Activated naive CD4-positive, alpha-beta T cell treated with anti-CD3 and anti-CD28 coated beads, Interleukin-2, amount 10 ng/mL, durations not matched to agents 7 days and 5 days (primary cell): ENCODE data around the gene PCSK4.
A peak's percentile ranks its signal among the peaks of the same experiment; 100 is the strongest.

ENCODE experiments used
- CTCF ChIA-PET: fragments of 350-600 bp; sonication (Branson Sonifier 250); formaldehyde crosslinking; loops from one replicate; lab custom pipeline; 2021; ENCODE audit warnings: antibody characterized with exemption; lab: Charles Lee
- DNase-seq: peaks from one replicate; pipeline ENCODE4 v3.0.0-alpha.2; 2020
- H3K27ac Mint-ChIP-seq: one replicate; pipeline ENCODE4 v1.8.0; 2021; ENCODE audit warnings: mild to moderate bottlenecking, moderate library complexity, mixed read lengths
- H3K27me3 Mint-ChIP-seq: one replicate; pipeline ENCODE4 v1.8.0; 2021; ENCODE audit warnings: mild to moderate bottlenecking, mixed read lengths
- H3K36me3 Mint-ChIP-seq: one replicate; pipeline ENCODE4 v1.8.0; 2021; ENCODE audit warnings: mixed read lengths
- H3K4me1 Mint-ChIP-seq: one replicate; pipeline ENCODE4 v1.8.0; 2021; ENCODE audit warnings: mixed read lengths
- H3K4me3 Mint-ChIP-seq: one replicate; pipeline ENCODE4 v1.8.0; 2021; ENCODE audit warnings: mild to moderate bottlenecking, moderate library complexity, mixed read lengths
- H3K9me3 Mint-ChIP-seq: one replicate; pipeline ENCODE4 v1.8.0; 2021; ENCODE audit warnings: mixed read lengths

The PCSK4 gene

DNA sequence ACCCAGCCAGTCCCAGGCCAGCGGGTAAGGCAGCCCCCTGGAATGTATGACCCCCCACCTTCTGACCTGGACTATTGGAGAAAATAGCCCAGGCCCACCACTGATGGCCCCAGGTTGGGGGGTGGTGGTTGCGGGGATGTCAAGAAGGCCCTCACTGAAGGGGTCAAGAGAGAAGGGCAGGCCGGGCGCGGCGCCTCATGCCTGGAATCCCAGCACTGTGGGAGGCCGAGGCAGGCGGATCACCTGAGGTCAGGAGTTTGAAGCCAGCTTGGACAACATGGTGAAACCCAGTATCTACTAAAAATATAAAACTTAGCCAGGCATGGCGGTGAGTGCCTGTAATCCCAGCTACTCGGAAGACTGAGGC is 24.1 kb upstream of the PCSK4 start:
- CTCF ChIA-PET, result interaction anchor here (0.6 to 0.7 kb wide), 2 partner anchors 9 to 48 kb away, joined by 3 read pairs; no protein-coding TSS in a partner anchor
- Mint-ChIP-seq H3K9me3 (no peaks in the 10 kb centered on the region), H3K27me3 (peaks cover 83% of the 10 kb centered on the region), H3K4me1 (peaks cover 8% of the 10 kb centered on the region), H3K27ac (no peak overlapping the region), H3K4me3 (no peak overlapping the region), H3K36me3 (no peaks in the 10 kb centered on the region)
- DNase-seq, result no peak

DNA sequence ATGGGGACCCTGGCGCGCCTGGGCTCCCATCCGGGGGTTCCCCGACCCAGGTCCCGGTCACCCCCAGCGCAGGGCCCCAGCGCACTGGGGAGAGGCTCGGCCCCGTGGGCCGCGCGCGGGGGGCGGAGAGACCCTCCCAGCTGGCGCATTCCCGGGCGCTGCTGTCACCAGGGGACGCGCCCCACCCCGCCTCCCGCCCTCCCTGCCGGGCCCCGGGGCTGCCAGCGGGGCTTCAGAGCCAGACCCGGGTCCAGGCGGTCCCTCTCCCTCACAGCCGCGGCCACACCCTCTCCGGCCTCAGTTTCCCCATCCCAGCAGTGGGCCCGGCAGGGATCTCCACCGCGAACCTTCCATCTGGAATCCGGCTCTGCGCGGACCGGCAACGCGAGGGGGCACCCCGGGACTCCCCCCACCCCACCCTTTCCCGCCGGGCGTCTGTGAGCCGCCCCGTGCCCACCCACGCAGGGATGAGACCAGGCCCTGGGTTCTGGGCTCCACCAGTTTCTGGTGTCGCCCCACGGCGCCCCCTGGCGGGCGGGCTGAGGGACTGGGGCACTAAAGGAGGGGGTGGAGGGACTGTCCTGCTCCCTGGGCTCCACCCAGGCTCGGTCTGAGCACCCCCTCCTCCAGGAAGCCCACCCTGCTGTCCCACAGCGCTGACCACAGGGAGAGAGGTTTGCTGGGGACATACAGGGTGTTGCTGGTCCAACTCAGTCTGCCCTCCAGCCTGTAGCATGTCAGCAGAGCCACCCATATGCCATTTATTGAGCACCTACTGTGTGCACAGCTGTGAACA is 23.5 kb upstream of the PCSK4 start:
- peaks cover 83% of the 10 kb centered on the region for H3K27me3 Mint-ChIP-seq
- no peaks in the 10 kb centered on the region for H3K9me3 Mint-ChIP-seq
- DNase-seq, result peak; percentile 77
- H3K4me1 Mint-ChIP-seq, result peaks cover 8% of the 10 kb centered on the region
- CTCF ChIA-PET, result interaction anchor here (0.6 kb wide), 1 partner anchor 10 kb away, joined by 3 read pairs; no protein-coding TSS in a partner anchor
- peak overlapping the region; percentile 26 for H3K4me3 Mint-ChIP-seq
- no peaks in the 10 kb centered on the region for H3K36me3 Mint-ChIP-seq
- no peak overlapping the region for H3K27ac Mint-ChIP-seq

DNA sequence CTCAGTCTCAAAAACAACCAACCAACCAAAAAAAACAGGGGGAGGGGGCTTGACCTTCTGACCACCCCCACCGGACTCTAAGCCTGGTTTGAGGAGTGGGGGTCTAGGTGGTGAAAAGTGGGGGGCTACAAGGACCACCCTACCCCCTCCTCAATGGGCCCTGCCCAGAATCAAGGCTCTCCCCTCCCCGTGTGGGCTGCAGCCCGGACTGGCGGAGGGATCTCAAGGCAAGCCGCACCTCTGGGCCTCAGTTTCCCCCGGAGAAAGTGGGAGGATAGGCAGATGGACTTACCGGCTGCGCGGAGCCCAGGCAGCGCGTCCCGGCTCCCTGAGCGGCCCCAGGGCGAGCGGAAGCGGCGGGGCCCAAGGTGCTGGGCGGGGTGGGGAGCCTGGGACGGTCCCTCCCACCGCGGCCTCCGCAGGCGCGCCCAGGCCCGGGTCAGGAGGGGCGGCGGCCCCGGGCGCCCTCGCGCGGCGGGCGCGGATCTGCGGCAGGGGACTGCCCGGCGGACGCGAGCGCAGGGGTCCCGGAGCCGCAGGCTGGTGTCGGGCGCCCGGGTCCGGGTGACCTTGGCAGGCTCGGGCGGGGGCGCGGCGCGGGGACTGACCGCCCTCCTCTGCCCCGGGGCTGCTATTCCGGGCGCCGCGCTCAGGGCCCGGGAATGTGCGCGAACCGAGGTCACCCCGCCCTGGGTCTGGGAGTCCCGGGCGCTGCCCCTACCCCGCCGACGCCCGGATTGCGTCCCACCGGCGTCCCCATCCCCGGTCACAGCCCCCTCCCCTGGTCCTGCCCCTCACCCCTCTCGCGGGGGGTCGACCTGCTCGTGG is 22.7 kb upstream of the PCSK4 start, which contains the start of gene ADAMTSL5:
ADAMTSL5 (minus strand) TSS at position 349 of the 828 bp plus-strand sequence. CDS start 2,076 bp downstream, outside the sequence.
- Mint-ChIP-seq H3K36me3 (peaks cover under 1% of the 10 kb centered on the region), H3K27me3 (peaks cover 81% of the 10 kb centered on the region), H3K9me3 (no peaks in the 10 kb centered on the region), H3K4me1 (peaks cover 9% of the 10 kb centered on the region), H3K27ac (peak within 1 kb of the TSS; percentile 42), H3K4me3 (peak within 1 kb of the TSS; percentile 69)
- peak; percentile 77 for DNase-seq
- CTCF ChIA-PET, result no interaction called here

DNA sequence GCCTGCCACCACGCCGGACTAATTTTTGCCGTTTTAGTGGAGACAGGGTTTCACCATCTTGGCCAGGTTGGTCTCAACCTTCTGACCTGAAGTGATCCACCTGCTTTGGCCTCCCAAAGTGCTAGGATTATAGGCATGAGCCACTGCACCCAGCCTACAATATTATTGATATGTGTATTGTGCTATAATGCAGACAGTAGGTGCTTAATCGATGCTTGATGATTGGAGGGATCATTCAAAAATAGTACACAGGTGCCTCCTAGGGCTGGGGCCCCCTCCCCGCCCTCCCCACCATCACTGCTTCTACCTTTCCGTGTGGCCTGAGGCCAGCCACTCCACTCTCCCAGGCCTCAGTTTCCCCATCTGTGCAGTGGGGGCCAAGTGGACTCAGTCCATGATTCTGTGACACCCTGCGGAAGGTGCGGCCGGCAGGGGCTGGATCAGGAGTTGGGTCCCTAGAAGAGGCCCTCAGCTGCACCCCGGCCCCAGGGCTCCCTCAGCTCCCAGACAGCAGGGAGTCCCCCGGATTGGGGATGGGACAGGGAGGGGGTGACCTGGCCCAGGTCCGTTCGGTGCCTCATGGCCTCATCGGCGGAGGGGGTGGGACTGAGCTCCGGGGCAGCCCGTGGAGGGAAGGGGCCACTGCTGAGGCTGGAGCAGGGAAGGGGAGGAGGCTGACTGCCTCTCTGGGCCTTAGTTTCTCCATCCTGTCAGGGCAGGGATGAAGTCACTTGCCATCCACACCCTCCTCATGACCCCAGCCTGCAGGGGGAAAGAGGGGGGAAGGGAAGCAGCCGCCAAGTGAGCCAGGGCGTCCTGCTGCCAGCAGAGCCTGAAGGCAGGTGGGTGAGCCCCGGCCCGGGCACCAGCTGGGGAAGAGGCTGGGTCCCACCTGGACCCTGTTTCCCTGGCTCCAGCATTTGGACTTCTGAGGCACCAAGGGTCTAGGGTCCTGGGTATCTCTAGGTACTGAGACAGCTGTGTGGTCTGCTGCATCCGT is 21.5 kb upstream of the PCSK4 start:
- CTCF ChIA-PET, result no interaction called here
- Mint-ChIP-seq H3K27me3 (peaks cover 79% of the 10 kb centered on the region), H3K4me3 (peak overlapping the region; percentile 69), H3K4me1 (peaks cover 15% of the 10 kb centered on the region), H3K27ac (no peak overlapping the region), H3K36me3 (peaks cover 4% of the 10 kb centered on the region), H3K9me3 (peaks cover 4% of the 10 kb centered on the region)
- no peak for DNase-seq

DNA sequence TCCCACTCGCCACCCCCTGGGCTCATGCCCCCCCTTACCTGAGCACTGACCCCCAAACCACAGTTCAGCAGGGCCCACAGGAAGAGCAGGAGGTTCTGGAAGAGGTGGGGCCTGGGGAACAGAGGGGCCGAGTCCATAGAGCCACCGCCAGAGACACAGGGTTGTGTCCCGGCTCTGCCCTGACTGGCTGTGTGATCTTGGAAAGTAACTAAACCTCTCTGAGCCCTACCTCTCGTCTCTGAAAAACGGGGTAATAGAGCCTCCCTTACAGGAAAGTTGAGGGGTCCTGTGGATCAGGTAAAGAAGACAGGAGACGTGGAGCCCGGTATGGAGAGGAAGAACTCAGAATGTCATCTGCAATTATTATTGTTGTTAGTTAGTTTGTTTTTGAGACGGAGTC is 20.7 kb upstream of the PCSK4 start:
- no peak overlapping the region for H3K4me3 Mint-ChIP-seq
- no peak for DNase-seq
- H3K4me1 Mint-ChIP-seq, result peaks cover 15% of the 10 kb centered on the region
- peaks cover 77% of the 10 kb centered on the region for H3K27me3 Mint-ChIP-seq
- peaks cover 4% of the 10 kb centered on the region for H3K36me3 Mint-ChIP-seq
- no peak overlapping the region for H3K27ac Mint-ChIP-seq
- peaks cover 4% of the 10 kb centered on the region for H3K9me3 Mint-ChIP-seq
- CTCF ChIA-PET, result no interaction called here

DNA sequence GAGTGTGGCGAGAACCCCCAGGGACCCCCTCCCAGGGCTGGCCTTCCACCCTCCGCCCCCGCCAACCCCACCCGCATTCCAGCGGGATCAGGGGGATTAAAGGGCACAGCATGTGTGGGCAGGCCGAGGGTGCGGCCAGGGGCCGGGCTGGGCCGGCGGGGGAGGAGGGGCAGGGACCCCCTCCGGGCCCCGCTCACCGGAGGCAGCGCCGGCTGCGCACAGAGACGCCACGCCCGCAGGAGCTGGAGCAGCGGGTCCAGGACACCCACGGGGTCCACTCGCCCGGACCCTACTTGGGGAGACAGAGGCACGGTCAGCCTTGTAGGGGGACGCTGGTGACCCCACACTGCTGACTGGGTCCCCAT is 20.3 kb upstream of the PCSK4 start:
- H3K27me3 Mint-ChIP-seq, result peaks cover 78% of the 10 kb centered on the region
- H3K36me3 Mint-ChIP-seq, result peaks cover 4% of the 10 kb centered on the region
- no peak overlapping the region for H3K27ac Mint-ChIP-seq

DNA sequence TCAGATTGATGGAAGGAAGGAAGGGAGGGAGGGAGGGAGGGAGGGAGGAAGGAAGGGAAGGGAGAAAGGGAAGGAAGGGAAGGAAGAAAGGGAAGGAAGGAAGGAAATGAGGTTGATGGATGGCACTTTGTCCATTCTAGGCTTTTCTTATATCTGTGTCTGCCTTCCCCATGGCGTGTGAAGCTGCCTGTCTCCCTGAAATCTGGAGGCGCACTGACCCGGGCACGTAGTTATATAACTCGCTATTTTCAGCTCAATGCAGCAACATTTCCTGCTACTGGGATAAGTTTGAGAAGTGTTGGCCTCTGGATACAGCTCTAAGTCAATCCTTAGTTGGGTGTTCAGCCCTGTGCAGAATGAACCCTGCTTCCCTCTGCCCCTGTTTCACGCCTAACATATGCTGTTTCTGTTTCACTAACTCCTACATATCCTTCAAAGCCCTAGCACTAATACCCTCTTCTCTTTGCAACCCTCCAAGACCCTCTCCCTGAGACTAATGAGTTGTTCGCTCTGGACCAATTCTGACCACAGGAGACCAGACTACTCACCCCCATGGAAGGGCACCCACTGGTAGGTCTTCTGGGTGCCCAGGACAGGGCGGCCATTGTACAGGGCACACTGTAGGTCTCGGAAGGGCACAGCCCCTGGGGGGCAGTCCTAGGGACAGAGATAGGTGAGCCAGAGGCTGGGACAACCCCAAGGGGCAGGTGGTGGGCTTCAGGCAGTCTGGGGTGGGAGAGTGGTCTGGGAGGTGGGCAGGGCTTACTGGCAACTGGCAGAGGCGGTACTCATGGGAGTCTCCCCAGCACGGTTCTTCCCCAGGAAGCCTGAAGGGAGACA is 19.7 kb upstream of the PCSK4 start:
- Mint-ChIP-seq H3K27me3 (peaks cover 77% of the 10 kb centered on the region), H3K4me1 (peaks cover 15% of the 10 kb centered on the region), H3K36me3 (peaks cover 4% of the 10 kb centered on the region), H3K27ac (no peak overlapping the region), H3K9me3 (peaks cover 4% of the 10 kb centered on the region), H3K4me3 (no peak overlapping the region)
- no peak for DNase-seq
- CTCF ChIA-PET, result no interaction called here

More for the DNA sequence above, 20.3 kb upstream of the PCSK4 start:
- DNase-seq, result no peak
- no peak overlapping the region for H3K4me3 Mint-ChIP-seq
- H3K9me3 Mint-ChIP-seq, result peaks cover 4% of the 10 kb centered on the region
- H3K4me1 Mint-ChIP-seq, result peaks cover 15% of the 10 kb centered on the region
- CTCF ChIA-PET, result no interaction called here

DNA sequence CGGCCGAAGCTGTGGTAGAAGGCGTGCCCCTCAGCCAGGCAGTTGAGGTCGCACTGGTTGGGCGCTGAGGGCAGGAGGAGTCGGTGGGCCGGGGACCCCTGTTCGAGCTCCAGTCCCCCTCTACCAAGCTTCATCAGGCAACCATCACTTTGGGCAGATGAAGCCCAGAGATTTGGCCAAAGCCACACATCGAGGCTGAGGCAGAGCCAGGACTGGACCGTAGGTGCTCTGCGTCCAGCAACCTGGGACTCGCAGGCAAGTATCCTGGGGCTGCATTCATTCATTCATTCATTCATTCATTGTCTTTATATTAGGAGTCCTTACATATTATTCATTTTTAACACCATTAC is 18.3 kb upstream of the PCSK4 start:
- Mint-ChIP-seq H3K27ac (no peak overlapping the region), H3K4me1 (peaks cover 15% of the 10 kb centered on the region), H3K27me3 (peaks cover 80% of the 10 kb centered on the region), H3K36me3 (peaks cover 4% of the 10 kb centered on the region), H3K4me3 (no peak overlapping the region), H3K9me3 (peaks cover 4% of the 10 kb centered on the region)
- CTCF ChIA-PET, result no interaction called here
- DNase-seq, result no peak

DNA sequence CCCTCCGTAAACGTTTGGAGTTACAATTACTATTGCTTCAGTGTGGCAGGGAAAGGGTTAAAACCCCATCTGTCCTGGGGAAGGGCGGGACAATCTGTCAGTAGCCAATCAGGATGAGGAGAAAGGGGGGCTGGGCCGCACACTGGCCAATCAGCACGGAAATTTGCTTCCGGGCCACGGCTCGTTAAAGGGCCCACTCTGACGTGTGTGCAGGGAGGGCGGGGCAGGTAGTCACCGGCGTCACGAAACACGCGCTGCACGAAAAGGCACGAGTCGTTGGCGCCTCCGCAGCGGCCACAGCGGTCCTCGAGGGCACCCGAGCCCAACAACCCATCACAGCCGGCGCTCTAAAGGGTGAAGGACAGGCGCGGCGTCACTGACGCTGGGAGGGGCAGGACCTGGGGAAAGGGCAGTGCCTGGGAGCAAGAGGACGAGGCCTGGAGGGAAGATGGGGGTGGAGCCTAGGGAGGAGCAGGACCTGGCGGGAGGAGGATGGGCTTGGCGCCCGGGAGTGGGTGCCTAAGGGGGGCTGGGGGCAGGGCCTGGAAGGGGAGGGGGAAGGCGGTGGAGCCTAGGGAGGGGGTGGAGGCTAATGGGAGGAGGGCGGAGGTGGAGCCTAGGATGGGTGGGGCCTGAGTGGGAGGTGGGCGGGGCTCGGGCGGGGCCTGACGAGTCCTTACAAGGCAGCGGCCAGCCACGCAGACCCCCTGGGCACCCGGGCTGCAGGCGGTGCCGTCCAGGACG is 17.8 kb upstream of the PCSK4 start:
- Mint-ChIP-seq H3K27me3 (peaks cover 85% of the 10 kb centered on the region), H3K36me3 (peaks cover 4% of the 10 kb centered on the region), H3K4me1 (peaks cover 15% of the 10 kb centered on the region), H3K9me3 (peaks cover 4% of the 10 kb centered on the region), H3K27ac (peak overlapping the region; percentile 74), H3K4me3 (peak overlapping the region; percentile 74)
- peak; percentile 91 for DNase-seq
- CTCF ChIA-PET, result no interaction called here

DNA sequence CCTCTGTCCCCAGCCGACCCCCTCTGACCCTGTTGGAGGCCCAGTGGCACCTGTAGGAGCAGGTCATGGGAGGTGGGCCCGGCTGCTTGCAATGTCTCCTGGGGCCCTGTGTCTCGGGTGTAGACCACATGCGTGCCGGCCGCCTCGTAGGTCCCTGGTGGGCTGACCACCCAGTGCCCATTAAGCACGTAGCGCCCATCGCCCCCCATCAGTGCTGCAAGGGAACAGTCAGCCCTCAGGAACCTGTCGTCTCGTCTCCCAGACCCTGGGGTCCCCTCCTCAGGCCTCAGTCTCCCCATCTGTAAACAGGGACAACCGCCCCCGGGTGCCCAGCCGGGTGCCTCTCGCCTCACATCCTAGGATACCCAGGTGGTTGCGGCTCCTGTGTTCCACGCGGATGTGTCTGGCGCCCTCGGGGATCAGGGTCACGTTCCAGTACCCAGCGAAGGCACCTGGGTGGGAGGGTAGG is 17.1 kb upstream of the PCSK4 start:
- H3K4me3 Mint-ChIP-seq, result no peak overlapping the region
- CTCF ChIA-PET, result no interaction called here
- peaks cover 4% of the 10 kb centered on the region for H3K9me3 Mint-ChIP-seq
- peaks cover 12% of the 10 kb centered on the region for H3K4me1 Mint-ChIP-seq
- no peak for DNase-seq
- H3K36me3 Mint-ChIP-seq, result peaks cover 4% of the 10 kb centered on the region
- H3K27me3 Mint-ChIP-seq, result peaks cover 85% of the 10 kb centered on the region
- peak overlapping the region; percentile 74 for H3K27ac Mint-ChIP-seq

DNA sequence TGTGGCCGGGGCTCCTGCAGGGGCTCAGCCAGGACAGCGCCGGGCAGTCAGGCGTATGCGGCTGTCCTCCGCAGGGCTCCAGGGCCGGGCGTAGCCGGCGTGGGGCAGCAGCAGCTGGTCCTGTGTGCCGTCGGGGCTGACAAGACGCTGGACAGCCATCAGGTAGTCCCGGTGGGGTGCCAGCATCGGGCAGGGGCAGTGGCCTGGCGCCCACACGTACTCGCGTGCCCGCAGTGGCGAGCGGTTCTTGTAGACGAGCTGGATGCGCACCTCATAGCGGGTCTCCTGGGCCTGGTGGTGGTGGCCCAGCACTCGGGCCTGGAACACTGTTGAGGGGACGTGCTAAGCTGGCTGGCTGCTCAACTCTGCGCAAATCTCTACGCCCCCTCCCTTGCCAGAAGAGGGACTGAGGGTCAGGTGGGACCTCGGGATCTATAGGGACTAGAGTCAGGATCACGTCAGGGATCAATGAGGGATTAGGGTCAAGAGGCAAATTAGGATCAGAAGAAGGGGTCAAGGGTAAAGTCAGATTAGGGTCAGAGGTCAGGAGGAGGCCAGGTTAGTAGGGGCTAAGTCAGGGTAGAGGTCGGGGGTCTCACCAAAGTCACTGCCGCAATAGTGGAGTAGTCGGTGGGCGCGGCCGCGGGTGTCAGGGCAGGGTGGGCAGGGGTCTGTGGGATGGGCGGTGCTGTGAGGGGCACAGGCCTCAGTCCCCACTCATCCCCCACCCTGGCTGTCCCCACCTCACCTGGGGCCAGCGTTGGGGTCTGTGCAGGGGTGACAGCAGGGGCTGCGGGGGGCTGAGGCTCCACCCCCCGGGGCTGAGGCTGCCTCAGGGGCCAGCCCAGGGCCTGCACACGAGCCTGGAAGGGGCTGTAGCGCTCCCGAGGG is 16.1 kb upstream of the PCSK4 start:
- CTCF ChIA-PET, result interaction anchor here (1.2 kb wide), 1 partner anchor 15 kb away, joined by 3 read pairs; the partner anchor contains the start of gene REEP6
- Mint-ChIP-seq H3K9me3 (peaks cover 4% of the 10 kb centered on the region), H3K27ac (no peak overlapping the region), H3K4me3 (no peak overlapping the region), H3K36me3 (peaks cover 4% of the 10 kb centered on the region), H3K27me3 (peaks cover 81% of the 10 kb centered on the region), H3K4me1 (peaks cover 10% of the 10 kb centered on the region)
- no peak for DNase-seq

DNA sequence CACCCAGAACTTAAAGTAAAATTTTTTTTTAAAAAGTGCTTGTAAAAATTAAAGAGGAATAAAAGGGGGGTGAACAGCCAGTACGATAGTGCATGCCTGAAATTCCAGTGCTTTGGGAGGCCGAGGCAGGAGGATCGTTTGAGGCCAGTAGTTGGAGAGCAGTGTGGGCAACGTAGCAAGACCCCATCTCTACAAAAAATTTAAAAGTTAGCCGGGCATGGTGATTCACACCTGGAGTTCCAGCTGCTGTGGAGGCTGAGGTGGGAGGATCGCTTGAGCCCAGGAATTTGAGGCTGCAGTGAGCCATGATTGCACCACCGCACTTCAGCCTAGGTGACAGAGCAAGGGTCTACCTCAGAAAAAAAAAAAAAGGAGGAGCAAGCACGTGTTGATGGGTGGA is 14.9 kb upstream of the PCSK4 start:
- Mint-ChIP-seq H3K9me3 (peaks cover 4% of the 10 kb centered on the region), H3K27ac (no peak overlapping the region), H3K4me1 (peaks cover 7% of the 10 kb centered on the region), H3K36me3 (peaks cover 4% of the 10 kb centered on the region), H3K4me3 (no peak overlapping the region), H3K27me3 (peaks cover 75% of the 10 kb centered on the region)
- no peak for DNase-seq
- CTCF ChIA-PET, result interaction anchor here (1.2 kb wide), 1 partner anchor 14 kb away, joined by 3 read pairs; the partner anchor contains the start of gene REEP6
